ENCODE measurements around the gene CCDC17. TPM values are rescaled to one million over a fixed set of nuclear protein-coding genes. Genes with fewer than 3 reads are reported as not detected.

Gene CCDC17
- total and polyA plus RNA-seq, 2 donors (not counting 3 experiments of a cell fraction or from before 2014, with no cell fraction given), result 1.3 to 3.5 TPM

Small RNAs within 50 kb of the gene (small RNA-seq; reads per million reads assigned to genes)
- gene AL355480.1 (ENCODE audit: insufficient read depth, insufficient read length, low read depth, low replicate concordance) (not detected), gene AL355480.2 (ENCODE audit: insufficient read depth, insufficient read length, low read depth, low replicate concordance) (not detected), gene AL355480.3 (ENCODE audit: insufficient read depth, insufficient read length, low read depth, low replicate concordance) (not detected), gene AL355480.4 (ENCODE audit: insufficient read depth, insufficient read length, low read depth, low replicate concordance) (not detected)

Other genes with a start within 250 kb of the CCDC17 start
- gene TESK2, start 132.9 kb downstream of the CCDC17 start, total RNA-seq, result 2.1 and 2.2 TPM in 2 replicates
- 2.3 and 2.6 TPM in 2 replicates for gene TESK2, start 132.9 kb downstream of the CCDC17 start, polyA plus RNA-seq
- 2.0 and 2.6 TPM in 2 replicates for gene CCDC163, start 124.0 kb downstream of the CCDC17 start, total RNA-seq
- gene CCDC163, start 124.0 kb downstream of the CCDC17 start, polyA plus RNA-seq, result 2.3 and 2.7 TPM in 2 replicates
- 6.0 and 6.9 TPM in 2 replicates for gene MMACHC, start 123.8 kb downstream of the CCDC17 start, total RNA-seq
- 4.6 and 4.7 TPM in 2 replicates for gene MMACHC, start 123.8 kb downstream of the CCDC17 start, polyA plus RNA-seq
- gene PRDX1, start 102.2 kb downstream of the CCDC17 start, total RNA-seq, result 681 and 685 TPM in 2 replicates
- gene PRDX1, start 102.2 kb downstream of the CCDC17 start, polyA plus RNA-seq, result 500 and 622 TPM in 2 replicates
- gene AKR1A1, start 73.2 kb downstream of the CCDC17 start, total RNA-seq, result 166 and 172 TPM in 2 replicates
- 216 and 227 TPM in 2 replicates for gene AKR1A1, start 73.2 kb downstream of the CCDC17 start, polyA plus RNA-seq
- 149 and 157 TPM in 2 replicates for gene NASP, start 40.0 kb downstream of the CCDC17 start, total RNA-seq
- gene NASP, start 40.0 kb downstream of the CCDC17 start, polyA plus RNA-seq, result 59.7 and 101 TPM in 2 replicates
- 88.8 and 89.7 TPM in 2 replicates for gene GPBP1L1, start 62.5 kb upstream of the CCDC17 start, total RNA-seq
- gene GPBP1L1, start 62.5 kb upstream of the CCDC17 start, polyA plus RNA-seq, result 32.4 and 35.0 TPM in 2 replicates
- gene TMEM69, start 64.1 kb upstream of the CCDC17 start, total RNA-seq, result 23.8 and 25.6 TPM in 2 replicates
- gene TMEM69, start 64.1 kb upstream of the CCDC17 start, polyA plus RNA-seq, result 46.1 and 56.2 TPM in 2 replicates
- gene IPP, start 126.6 kb upstream of the CCDC17 start, total RNA-seq, result 6.3 and 7.2 TPM in 2 replicates
- gene IPP, start 126.6 kb upstream of the CCDC17 start, polyA plus RNA-seq, result 1.2 and 2.1 TPM in 2 replicates
- 33.8 and 41.2 TPM in 2 replicates for gene MAST2, start 179.6 kb upstream of the CCDC17 start, total RNA-seq
- 25.0 and 27.4 TPM in 2 replicates for gene MAST2, start 179.6 kb upstream of the CCDC17 start, polyA plus RNA-seq